GM21526 (cell line): ENCODE results near the gene DAB1.
A peak's percentile ranks its signal among the peaks of the same experiment; 100 is the strongest.

Experiments
- ATAC-seq: cut with Tn5 transposase; IDR thresholded peaks from one replicate; pipeline ENCODE4 v1.9.1; 2021; ENCODE audit warnings: moderate library complexity; ENCODE audit not compliant: unreplicated experiment, low FRiP score

DAB1 gene

GRCh38 chr1:57325536-57325935 is 98.3 kb downstream of the DAB1 start:
- ATAC-seq = no peak

GRCh38 chr1:57325117-57325516 is 98.7 kb downstream of the DAB1 start:
- ATAC-seq = no peak

GRCh38 chr1:57324388-57324787 is 99.5 kb downstream of the DAB1 start:
- ATAC-seq = no peak

- no peak for ATAC-seq
Measured at GRCh38 chr1:57321776-57322175, 102.1 kb downstream of the DAB1 start.

GRCh38 chr1:57319791-57320190 is 104.1 kb downstream of the DAB1 start:
- no peak for ATAC-seq

- no peak for ATAC-seq
Measured at GRCh38 chr1:57319165-57319564, 104.7 kb downstream of the DAB1 start.

GRCh38 chr1:57316861-57317260 is 107.0 kb downstream of the DAB1 start:
- ATAC-seq = no peak

GRCh38 chr1:57316291-57316690 is 107.6 kb downstream of the DAB1 start:
- ATAC-seq = no peak

GRCh38 chr1:57312869-57313268 is 111.0 kb downstream of the DAB1 start:
- ATAC-seq = no peak

- no peak for ATAC-seq
Measured at GRCh38 chr1:57311411-57311810, 112.4 kb downstream of the DAB1 start.

GRCh38 chr1:57311006-57311405 is 112.9 kb downstream of the DAB1 start:
- ATAC-seq = no peak

GRCh38 chr1:57309630-57310029 is 114.2 kb downstream of the DAB1 start:
- no peak for ATAC-seq

- ATAC-seq = peak; percentile 97
Measured at GRCh38 chr1:57307392-57308170, 116.3 kb downstream of the DAB1 start.

GRCh38 chr1:57304591-57304990 is 119.3 kb downstream of the DAB1 start:
- ATAC-seq = no peak

GRCh38 chr1:57302812-57303596 is 120.9 kb downstream of the DAB1 start:
- no peak for ATAC-seq

- ATAC-seq = no peak
Measured at GRCh38 chr1:57300186-57300585, 123.7 kb downstream of the DAB1 start.

GRCh38 chr1:57296726-57297250 is 127.1 kb downstream of the DAB1 start:
- no peak for ATAC-seq

GRCh38 chr1:57295326-57295725 is 128.5 kb downstream of the DAB1 start:
- ATAC-seq = no peak

- ATAC-seq = no peak
Measured at GRCh38 chr1:57294177-57294576, 129.7 kb downstream of the DAB1 start.

GRCh38 chr1:57293214-57293613 is 130.6 kb downstream of the DAB1 start:
- ATAC-seq = no peak

GRCh38 chr1:57289781-57290180 is 134.1 kb downstream of the DAB1 start:
- no peak for ATAC-seq

- ATAC-seq = no peak
Measured at GRCh38 chr1:57285992-57286391, 137.9 kb downstream of the DAB1 start.
